Pulmonary artery endothelial cell (primary cell): Measurements from ENCODE around the gene PTPRN2. TPM values are rescaled to one million over a fixed set of nuclear protein-coding genes. Genes with fewer than 3 reads are reported as not detected.
"Not testable (repeated sequence)": the region's sequence is repeated elsewhere in the genome, so short reads cannot be mapped to it uniquely, and the experiment has no call there.

Experiments used
- DNase-seq: peaks from one replicate; pipeline ENCODE4 v3.0.0-alpha.2; 2011; ENCODE audit warnings: low read depth, low spot score
- total RNA-seq: library from RNA; depleted of rRNA; stranded (reverse); fragments of >200 nt; gene quantifications from 2 replicates; pipeline ENCODE4 v1.2.3, GENCODE V29; 2014

The PTPRN2 gene
- total RNA-seq, 1 donor from 2014 or later: 0.53 TPM

- no peak for DNase-seq
These were observed 276.5 kb downstream of the PTPRN2 start for GRCh38 chr7:158310924-158311666.

GRCh38 chr7:158309868-158310763, 277.5 kb downstream of the PTPRN2 start:
- DNase-seq: no peak

GRCh38 chr7:158308001-158308400, 279.6 kb downstream of the PTPRN2 start:
- DNase-seq: no peak

- not testable (repeated sequence) for DNase-seq
These were observed 283.6 kb downstream of the PTPRN2 start for GRCh38 chr7:158304072-158304471.

GRCh38 chr7:158303121-158303520, 284.5 kb downstream of the PTPRN2 start:
- DNase-seq: no peak

- DNase-seq: no peak
These were observed 285.2 kb downstream of the PTPRN2 start for GRCh38 chr7:158302274-158303070.

- DNase-seq: no peak
These were observed 286.4 kb downstream of the PTPRN2 start for GRCh38 chr7:158301207-158301606.

- DNase-seq: no peak
These were observed 287.2 kb downstream of the PTPRN2 start for GRCh38 chr7:158300427-158300826.

- no peak for DNase-seq
These were observed 288.0 kb downstream of the PTPRN2 start for GRCh38 chr7:158299607-158300006.

GRCh38 chr7:158296798-158297104, 290.9 kb downstream of the PTPRN2 start:
- no peak for DNase-seq

GRCh38 chr7:158295966-158296797, 291.4 kb downstream of the PTPRN2 start:
- DNase-seq: no peak

GRCh38 chr7:158294468-158295215, 293.0 kb downstream of the PTPRN2 start:
- not testable (repeated sequence) for DNase-seq

- no peak for DNase-seq
These were observed 294.7 kb downstream of the PTPRN2 start for GRCh38 chr7:158292948-158293347.

GRCh38 chr7:158291998-158292397, 295.6 kb downstream of the PTPRN2 start:
- no peak for DNase-seq

GRCh38 chr7:158289761-158290523, 297.7 kb downstream of the PTPRN2 start:
- no peak for DNase-seq

- no peak for DNase-seq
These were observed 298.4 kb downstream of the PTPRN2 start for GRCh38 chr7:158289231-158289630.

- no peak for DNase-seq
These were observed 301.4 kb downstream of the PTPRN2 start for GRCh38 chr7:158286210-158286609.

GRCh38 chr7:158285383-158285770, 302.2 kb downstream of the PTPRN2 start:
- no peak for DNase-seq

GRCh38 chr7:158284617-158285382, 302.8 kb downstream of the PTPRN2 start:
- DNase-seq: no peak
